T47D (cell line): ENCODE results near the gene NPAS1.

ENCODE experiments used
- DNase-seq, 2 experiments: peaks; one replicate each; pipeline versions ENCODE4 v3.0.0 to v3.0.0-alpha.2; 2011 to 2012; ENCODE audit warnings: low read depth in 1 of 2, low spot score in 1 of 2
- JUND ChIP-seq: IDR thresholded peaks from 2 replicates; pipeline ENCODE4 v1.6.1; 2012; ENCODE audit warnings: low read depth
- in situ Hi-C: cut with HindIII; loops from 2 replicates; pipeline ENCODE4 v1.10.0; 2016; ENCODE audit warnings: low sequenced_read_pairs, low pct_unique_long_range_greater_than_20kb

Gene NPAS1

GRCh38 chr19:47094557-47095475 is 75.2 kb downstream of the NPAS1 start:
- in situ Hi-C loops, result no loop called here
- TF ChIP-seq JUND, result no peak
- no peak for DNase-seq
